NK-92 (cell line): ENCODE measurements around the gene ZNF280D.
"Not testable (repeated sequence)": the region's sequence is repeated elsewhere in the genome, so short reads cannot be mapped to it uniquely, and the experiment has no call there.

ENCODE experiments used
- DNase-seq: peaks from one replicate; lab custom pipeline; 2025; ENCODE audit not compliant: unreplicated experiment; lab: John Stamatoyannopoulos, UW

ZNF280D gene

GRCh38 chr15:56733136-56734012, at the start of gene ZNF280D:
Gene ZNF280D, minus strand, starts transcription at chr15:56733509. Its CDS starts 26,400 bp downstream, at chr15:56707109.
- no peak for DNase-seq

- no peak for DNase-seq
Measured at GRCh38 chr15:56782306-56782705, 49.0 kb upstream of the ZNF280D start.

- DNase-seq = no peak
Measured at GRCh38 chr15:56781666-56782065, 48.4 kb upstream of the ZNF280D start.

GRCh38 chr15:56780102-56780725, 46.9 kb upstream of the ZNF280D start:
- not testable (repeated sequence) for DNase-seq

- not testable (repeated sequence) for DNase-seq
Measured at GRCh38 chr15:56779449-56779848, 46.1 kb upstream of the ZNF280D start.

- DNase-seq = no peak
Measured at GRCh38 chr15:56778761-56779160, 45.5 kb upstream of the ZNF280D start.

GRCh38 chr15:56776839-56777238, 43.5 kb upstream of the ZNF280D start:
- DNase-seq = no peak

GRCh38 chr15:56775641-56776040, 42.3 kb upstream of the ZNF280D start:
- no peak for DNase-seq

GRCh38 chr15:56774356-56774755, 41.0 kb upstream of the ZNF280D start:
- DNase-seq = no peak

- no peak for DNase-seq
Measured at GRCh38 chr15:56772868-56773639, 39.7 kb upstream of the ZNF280D start.

GRCh38 chr15:56770173-56770572, 36.9 kb upstream of the ZNF280D start:
- DNase-seq = no peak

- no peak for DNase-seq
Measured at GRCh38 chr15:56767315-56767714, 34.0 kb upstream of the ZNF280D start.

GRCh38 chr15:56765251-56765650, 31.9 kb upstream of the ZNF280D start:
- DNase-seq = no peak

- no peak for DNase-seq
Measured at GRCh38 chr15:56763141-56763895, 30.0 kb upstream of the ZNF280D start.

GRCh38 chr15:56760186-56760585, 26.9 kb upstream of the ZNF280D start:
- DNase-seq = no peak

GRCh38 chr15:56759450-56759845, 26.1 kb upstream of the ZNF280D start:
- DNase-seq = no peak

GRCh38 chr15:56758770-56759449, 25.6 kb upstream of the ZNF280D start:
- no peak for DNase-seq

- DNase-seq = no peak
Measured at GRCh38 chr15:56757875-56758274, 24.6 kb upstream of the ZNF280D start.

GRCh38 chr15:56754772-56755370, 21.6 kb upstream of the ZNF280D start:
- DNase-seq = no peak

- no peak for DNase-seq
Measured at GRCh38 chr15:56752986-56753385, 19.7 kb upstream of the ZNF280D start.
